Liver (tissue), 9 donors: ENCODE results near the gene ZFP64. TPM values are rescaled to one million over a fixed set of nuclear protein-coding genes. Genes with fewer than 3 reads are reported as not detected.

Experiments used
- DNase-seq: peaks from one replicate; pipeline ENCODE4 v3.0.0-alpha.2; 2017; ENCODE audit warnings: low spot score
- H3K27ac ChIP-seq, 2 donors: one replicate each; pipeline ENCODE4 v1.7.0; 2013; ENCODE audit warnings: inconsistent platforms in 2 of 2, low read length in 2 of 2, control low read depth in 1 of 2, low read depth in 1 of 2, mild to moderate bottlenecking in 1 of 2
- H3K27me3 ChIP-seq, 4 donors: one replicate each; pipeline versions ENCODE4 v1.6.1 to v1.7.0; 2013; ENCODE audit warnings: low read length in 3 of 4, inconsistent platforms in 1 of 4, mild to moderate bottlenecking in 1 of 4, moderate library complexity in 1 of 4; ENCODE audit not compliant: control insufficient read depth in 4 of 4, insufficient read depth in 4 of 4
- H3K36me3 ChIP-seq, 4 donors: one replicate each; pipeline versions ENCODE4 v1.6.1 to v1.7.0; 2013; ENCODE audit warnings: low read length in 3 of 4, mild to moderate bottlenecking in 3 of 4, low read depth in 1 of 4, moderate library complexity in 1 of 4; ENCODE audit not compliant: control insufficient read depth in 4 of 4, insufficient read depth in 3 of 4
- H3K4me1 ChIP-seq, 4 donors: one replicate each; pipeline versions ENCODE4 v1.6.1 to v1.7.0; 2013; ENCODE audit warnings: low read length in 3 of 4, mild to moderate bottlenecking in 3 of 4, moderate library complexity in 1 of 4; ENCODE audit not compliant: control insufficient read depth in 4 of 4, insufficient read depth in 4 of 4
- H3K4me3 ChIP-seq, 3 donors: one replicate each; pipeline versions ENCODE4 v1.6.1 to v1.7.0; 2013; ENCODE audit warnings: low read length in 3 of 3, control low read depth in 1 of 3, low read depth in 1 of 3, mild to moderate bottlenecking in 1 of 3
- H3K9ac ChIP-seq, 2 donors: one replicate each; pipeline ENCODE4 v1.7.0; 2013; ENCODE audit warnings: low read length in 2 of 2, mild to moderate bottlenecking in 2 of 2, moderate library complexity in 2 of 2, control low read depth in 1 of 2, low read depth in 1 of 2
- H3K9me3 ChIP-seq, 4 donors: one replicate each; pipeline versions ENCODE4 v1.6.1 to v1.7.0; 2013; ENCODE audit warnings: low read length in 3 of 4; ENCODE audit not compliant: control insufficient read depth in 4 of 4
- EGR1 ChIP-seq, 2 donors: IDR thresholded peaks; 2 replicates each; pipeline ENCODE4 v1.6.1; 2016 to 2018; ENCODE audit warnings: antibody characterized with exemption in 2 of 2, low read depth in 2 of 2
- FOXA1 ChIP-seq: IDR thresholded peaks from 2 replicates; pipeline ENCODE4 v1.6.1; 2016; ENCODE audit warnings: antibody characterized with exemption
- FOXA2 ChIP-seq: IDR thresholded peaks from 2 replicates; pipeline ENCODE4 v1.6.1; 2016; ENCODE audit warnings: antibody characterized with exemption
- GABPA ChIP-seq, 2 donors: IDR thresholded peaks in 1 of 2; conservative IDR thresholded peaks in 1 of 2; 2 replicates each; pipeline ENCODE4 v1.6.1; 2016; ENCODE audit warnings: antibody characterized with exemption in 2 of 2, mild to moderate bottlenecking in 1 of 2, moderate library complexity in 1 of 2
- HNF4A ChIP-seq, 2 donors: conservative IDR thresholded peaks; 2 replicates each; pipeline ENCODE4 v1.6.1; 2016; ENCODE audit warnings: antibody characterized with exemption in 2 of 2, mild to moderate bottlenecking in 2 of 2
- HNF4G ChIP-seq: IDR thresholded peaks from 2 replicates; pipeline ENCODE4 v1.6.1; 2016; ENCODE audit warnings: antibody characterized with exemption
- JUND ChIP-seq, 2 donors: IDR thresholded peaks; 2 replicates each; pipeline ENCODE4 v1.6.1; 2016; ENCODE audit warnings: antibody characterized with exemption in 2 of 2
- NR2F2 ChIP-seq: IDR thresholded peaks from 2 replicates; pipeline ENCODE4 v1.6.1; 2016; ENCODE audit warnings: antibody characterized with exemption
- RAD21 ChIP-seq, 2 donors: IDR thresholded peaks; 2 replicates each; pipeline ENCODE4 v1.6.1; 2016; ENCODE audit warnings: antibody characterized with exemption in 2 of 2, mild to moderate bottlenecking in 2 of 2
- REST ChIP-seq: IDR thresholded peaks from 2 replicates; pipeline ENCODE4 v1.6.1; 2016; ENCODE audit warnings: antibody characterized with exemption, mild to moderate bottlenecking
- RXRA ChIP-seq, 2 donors: IDR thresholded peaks; 2 replicates each; pipeline ENCODE4 v1.6.1; 2017 to 2018; ENCODE audit warnings: antibody characterized with exemption in 2 of 2, mild to moderate bottlenecking in 1 of 2
- SP1 ChIP-seq: IDR thresholded peaks from 2 replicates; pipeline ENCODE4 v1.6.1; 2018; ENCODE audit warnings: antibody characterized with exemption, mild to moderate bottlenecking
- TAF1 ChIP-seq: conservative IDR thresholded peaks from 2 replicates; pipeline ENCODE4 v1.6.1; 2016; ENCODE audit warnings: antibody characterized with exemption, mild to moderate bottlenecking
- YY1 ChIP-seq: IDR thresholded peaks from 2 replicates; pipeline ENCODE4 v1.6.1; 2016; ENCODE audit warnings: antibody characterized with exemption, mild to moderate bottlenecking
- ZBTB33 ChIP-seq: IDR thresholded peaks from 2 replicates; pipeline ENCODE4 v1.6.1; 2016; ENCODE audit warnings: antibody characterized with exemption
- WGBS: extraction: QIAGEN DNeasy Blood & Tissue Kit; methylation state at CpG from one replicate; pipeline ENCODE4 v1.1.7; 2013; 5-methylcytosine and 5-hydroxymethylcytosine counted together
- polyA plus RNA-seq, 2 donors: library from polyadenylated mRNA; stranded (reverse) in 1 of 2; unstranded in 1 of 2; fragments of 200-250 nt in 1 of 2; fragments of >200 nt in 1 of 2; fragmentation: Nextera tagmentation in 1 of 2; extraction: Ambion mirVana in 1 of 2; gene quantifications; one replicate each; pipeline versions ENCODE4 v1.2.1 to v1.2.3, GENCODE V29; 2013 to 2015
- total RNA-seq, 2 donors: library from RNA; depleted of rRNA; stranded (reverse); fragments of >200 nt; gene quantifications; one replicate each; pipeline ENCODE4 v1.2.3, GENCODE V29; 2014
- TF ChIP-seq, protein P1 (sequence below): IDR thresholded peaks from 2 replicates; pipeline ENCODE4 v1.6.1; 2016; ENCODE audit warnings: antibody characterized with exemption
- TF ChIP-seq, protein P2 (sequence below): fragments of 150-350 bp; IDR thresholded peaks from 2 replicates; pipeline ENCODE4 v1.5.1; 2017; ENCODE audit warnings: improper control_type of control experiment, low read depth, low read length; ENCODE audit not compliant: missing input control
- TF ChIP-seq, protein P3 (sequence below): IDR thresholded peaks from 2 replicates; pipeline ENCODE4 v1.6.1; 2016; ENCODE audit warnings: antibody characterized with exemption
- donor health status: healthy.
- donor health status: healthy.
- donor health status: healthy.
- donor health status: healthy.
- donor health status: healthy.

The ZFP64 gene
- total and polyA plus RNA-seq, 4 donors = 3.2 to 6.3 (median 4.9) TPM

- Histone ChIP-seq H3K9ac (no peak overlapping the region), H3K9me3 (no peaks in the 10 kb centered on the region), H3K27me3 (no peaks in the 10 kb centered on the region), H3K36me3 (peaks cover 0 to 4% (median 2%) of the 10 kb centered on the region in 4 donors), H3K4me1 (no peaks in the 10 kb centered on the region), H3K4me3 (no peak overlapping the region), H3K27ac (no peak overlapping the region)
- DNase-seq = no peak
- no peak for TF ChIP-seq HNF4G
- TF ChIP-seq, protein P1, sequence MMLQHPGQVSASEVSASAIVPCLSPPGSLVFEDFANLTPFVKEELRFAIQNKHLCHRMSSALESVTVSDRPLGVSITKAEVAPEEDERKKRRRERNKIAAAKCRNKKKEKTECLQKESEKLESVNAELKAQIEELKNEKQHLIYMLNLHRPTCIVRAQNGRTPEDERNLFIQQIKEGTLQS = no peak
- TF ChIP-seq EGR1 (IDR thresholded peaks at IDR 0.05; ENCODE audit: low read depth in 2 of 2) = no peak
- TF ChIP-seq TAF1 = no peak
- TF ChIP-seq HNF4A (conservative IDR thresholded peaks at IDR 0.05) = no peak
- TF ChIP-seq ZBTB33 = no peak
- no peak for TF ChIP-seq SP1
- TF ChIP-seq REST = no peak
- TF ChIP-seq NR2F2 = no peak
- no peak for TF ChIP-seq YY1
- TF ChIP-seq FOXA2 = no peak
- TF ChIP-seq RAD21 (IDR thresholded peaks at IDR 0.05) = no peak
- TF ChIP-seq, protein P2, sequence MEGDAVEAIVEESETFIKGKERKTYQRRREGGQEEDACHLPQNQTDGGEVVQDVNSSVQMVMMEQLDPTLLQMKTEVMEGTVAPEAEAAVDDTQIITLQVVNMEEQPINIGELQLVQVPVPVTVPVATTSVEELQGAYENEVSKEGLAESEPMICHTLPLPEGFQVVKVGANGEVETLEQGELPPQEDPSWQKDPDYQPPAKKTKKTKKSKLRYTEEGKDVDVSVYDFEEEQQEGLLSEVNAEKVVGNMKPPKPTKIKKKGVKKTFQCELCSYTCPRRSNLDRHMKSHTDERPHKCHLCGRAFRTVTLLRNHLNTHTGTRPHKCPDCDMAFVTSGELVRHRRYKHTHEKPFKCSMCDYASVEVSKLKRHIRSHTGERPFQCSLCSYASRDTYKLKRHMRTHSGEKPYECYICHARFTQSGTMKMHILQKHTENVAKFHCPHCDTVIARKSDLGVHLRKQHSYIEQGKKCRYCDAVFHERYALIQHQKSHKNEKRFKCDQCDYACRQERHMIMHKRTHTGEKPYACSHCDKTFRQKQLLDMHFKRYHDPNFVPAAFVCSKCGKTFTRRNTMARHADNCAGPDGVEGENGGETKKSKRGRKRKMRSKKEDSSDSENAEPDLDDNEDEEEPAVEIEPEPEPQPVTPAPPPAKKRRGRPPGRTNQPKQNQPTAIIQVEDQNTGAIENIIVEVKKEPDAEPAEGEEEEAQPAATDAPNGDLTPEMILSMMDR = no peak
- TF ChIP-seq, protein P3, sequence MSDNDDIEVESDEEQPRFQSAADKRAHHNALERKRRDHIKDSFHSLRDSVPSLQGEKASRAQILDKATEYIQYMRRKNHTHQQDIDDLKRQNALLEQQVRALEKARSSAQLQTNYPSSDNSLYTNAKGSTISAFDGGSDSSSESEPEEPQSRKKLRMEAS = no peak
- no peak for TF ChIP-seq JUND (IDR thresholded peaks at IDR 0.05)
- no peak for TF ChIP-seq GABPA (IDR thresholded peaks at IDR 0.05 in 1 of 2, conservative IDR thresholded peaks at IDR 0.05 in 1 of 2)
- TF ChIP-seq FOXA1 = no peak
- TF ChIP-seq RXRA (IDR thresholded peaks at IDR 0.05) = no peak
- 96% methylated on average over 9 of the region's 9 CpGs for WGBS
Measured at GRCh38 chr20:52172392-52173047, 19.1 kb downstream of the ZFP64 start.
